ENCODE results near the gene CDH12.
"Not testable (repeated sequence)": the region's sequence is repeated elsewhere in the genome, so short reads cannot be mapped to it uniquely, and the experiment has no call there.

CDH12 gene

GRCh38 chr5:22348027-22348426, 505.1 kb downstream of the CDH12 start:
- Histone ChIP-seq H3K27ac (ENCODE audit: insufficient read depth, low read depth, low read length, poor library complexity, severe bottlenecking) (no peak overlapping the region), H3K4me3 (ENCODE audit: insufficient read depth, low read depth, low read length) (no peak overlapping the region)
- WGBS, 2 experiments = 95 to 98% methylated on average over 5 to 6 of the region's 6 CpGs

GRCh38 chr5:22344000-22344399, 509.1 kb downstream of the CDH12 start:
- Histone ChIP-seq H3K4me1 (ENCODE audit: control insufficient read depth, insufficient read depth, low read length) (no peaks in the 10 kb centered on the region), H3K27me3 (ENCODE audit: control insufficient read depth, insufficient read depth, low read length, poor library complexity, severe bottlenecking) (no peaks in the 10 kb centered on the region), H3K4me3 (ENCODE audit: insufficient read depth, low read depth, low read length) (no peak overlapping the region), H3K36me3 (ENCODE audit: control insufficient read depth, insufficient read depth, low read length) (no peaks in the 10 kb centered on the region), H3K9me3 (ENCODE audit: control insufficient read depth, low read length) (no peaks in the 10 kb centered on the region), H3K27ac (ENCODE audit: insufficient read depth, low read depth, low read length, poor library complexity, severe bottlenecking) (no peak overlapping the region)
- WGBS, 2 experiments = no CpG with 5 or more reads among the region's 2 CpGs

More at GRCh38 chr5:22348027-22348426, 505.1 kb downstream of the CDH12 start:
- H3K36me3 ChIP-seq (ENCODE audit: control insufficient read depth, insufficient read depth, low read length) = no peaks in the 10 kb centered on the region
- H3K27me3 ChIP-seq (ENCODE audit: control insufficient read depth, insufficient read depth, low read length, poor library complexity, severe bottlenecking) = no peaks in the 10 kb centered on the region
- no peaks in the 10 kb centered on the region for H3K9me3 ChIP-seq (ENCODE audit: control insufficient read depth, low read length)
- no peaks in the 10 kb centered on the region for H3K4me1 ChIP-seq (ENCODE audit: control insufficient read depth, insufficient read depth, low read length)

GRCh38 chr5:22341406-22341805, 511.7 kb downstream of the CDH12 start:
- 90 to 100% methylated on average over 2 of the region's 2 CpGs for WGBS, 2 experiments
- Histone ChIP-seq H3K4me3 (ENCODE audit: insufficient read depth, low read depth, low read length) (no peak overlapping the region), H3K27me3 (ENCODE audit: control insufficient read depth, insufficient read depth, low read length, poor library complexity, severe bottlenecking) (no peaks in the 10 kb centered on the region), H3K36me3 (ENCODE audit: control insufficient read depth, insufficient read depth, low read length) (no peaks in the 10 kb centered on the region), H3K9me3 (ENCODE audit: control insufficient read depth, low read length) (no peaks in the 10 kb centered on the region), H3K4me1 (ENCODE audit: control insufficient read depth, insufficient read depth, low read length) (no peaks in the 10 kb centered on the region), H3K27ac (ENCODE audit: insufficient read depth, low read depth, low read length, poor library complexity, severe bottlenecking) (no peak overlapping the region)

GRCh38 chr5:22332949-22333348, 520.2 kb downstream of the CDH12 start:
- H3K9me3 ChIP-seq (ENCODE audit: control insufficient read depth, low read length); H3K27ac ChIP-seq (ENCODE audit: insufficient read depth, low read depth, low read length, poor library complexity, severe bottlenecking); H3K4me3 ChIP-seq (ENCODE audit: insufficient read depth, low read depth, low read length); H3K27me3 ChIP-seq (ENCODE audit: control insufficient read depth, insufficient read depth, low read length, poor library complexity, severe bottlenecking); H3K4me1 ChIP-seq (ENCODE audit: control insufficient read depth, insufficient read depth, low read length); H3K36me3 ChIP-seq (ENCODE audit: control insufficient read depth, insufficient read depth, low read length): not testable (repeated sequence)
- 89 to 100% methylated on average over 3 of the region's 3 CpGs for WGBS, 2 experiments

GRCh38 chr5:22329683-22330082, 523.5 kb downstream of the CDH12 start:
- Histone ChIP-seq H3K27me3 (ENCODE audit: control insufficient read depth, insufficient read depth, low read length, poor library complexity, severe bottlenecking) (no peaks in the 10 kb centered on the region), H3K36me3 (ENCODE audit: control insufficient read depth, insufficient read depth, low read length) (no peaks in the 10 kb centered on the region), H3K4me3 (ENCODE audit: insufficient read depth, low read depth, low read length) (no peak overlapping the region), H3K27ac (ENCODE audit: insufficient read depth, low read depth, low read length, poor library complexity, severe bottlenecking) (no peak overlapping the region), H3K4me1 (ENCODE audit: control insufficient read depth, insufficient read depth, low read length) (no peaks in the 10 kb centered on the region), H3K9me3 (ENCODE audit: control insufficient read depth, low read length) (no peaks in the 10 kb centered on the region)
- WGBS, 2 experiments = 90 to 92% methylated on average over 1 of the region's 1 CpG

GRCh38 chr5:22319798-22320197, 533.3 kb downstream of the CDH12 start:
- Histone ChIP-seq H3K9me3 (ENCODE audit: control insufficient read depth, low read length) (no peaks in the 10 kb centered on the region), H3K27me3 (ENCODE audit: control insufficient read depth, insufficient read depth, low read length, poor library complexity, severe bottlenecking) (no peaks in the 10 kb centered on the region), H3K36me3 (ENCODE audit: control insufficient read depth, insufficient read depth, low read length) (no peaks in the 10 kb centered on the region), H3K27ac (ENCODE audit: insufficient read depth, low read depth, low read length, poor library complexity, severe bottlenecking) (no peak overlapping the region), H3K4me3 (ENCODE audit: insufficient read depth, low read depth, low read length) (no peak overlapping the region), H3K4me1 (ENCODE audit: control insufficient read depth, insufficient read depth, low read length) (no peaks in the 10 kb centered on the region)
- WGBS, 2 experiments = 50 to 57% methylated on average over 1 of the region's 1 CpG

GRCh38 chr5:22316294-22316693, 536.9 kb downstream of the CDH12 start:
- H3K4me1 ChIP-seq (ENCODE audit: control insufficient read depth, insufficient read depth, low read length) = no peaks in the 10 kb centered on the region
- no peaks in the 10 kb centered on the region for H3K36me3 ChIP-seq (ENCODE audit: control insufficient read depth, insufficient read depth, low read length)
- no peaks in the 10 kb centered on the region for H3K27me3 ChIP-seq (ENCODE audit: control insufficient read depth, insufficient read depth, low read length, poor library complexity, severe bottlenecking)
- H3K4me3 ChIP-seq (ENCODE audit: insufficient read depth, low read depth, low read length) = no peak overlapping the region
- H3K27ac ChIP-seq (ENCODE audit: insufficient read depth, low read depth, low read length, poor library complexity, severe bottlenecking) = no peak overlapping the region
- no peaks in the 10 kb centered on the region for H3K9me3 ChIP-seq (ENCODE audit: control insufficient read depth, low read length)

GRCh38 chr5:22315052-22315451, 538.1 kb downstream of the CDH12 start:
- not testable (repeated sequence) for H3K9me3 ChIP-seq (ENCODE audit: control insufficient read depth, low read length); H3K4me1 ChIP-seq (ENCODE audit: control insufficient read depth, insufficient read depth, low read length); H3K36me3 ChIP-seq (ENCODE audit: control insufficient read depth, insufficient read depth, low read length); H3K27me3 ChIP-seq (ENCODE audit: control insufficient read depth, insufficient read depth, low read length, poor library complexity, severe bottlenecking); H3K4me3 ChIP-seq (ENCODE audit: insufficient read depth, low read depth, low read length); H3K27ac ChIP-seq (ENCODE audit: insufficient read depth, low read depth, low read length, poor library complexity, severe bottlenecking)
- WGBS, 2 experiments = 95 to 96% methylated on average over 13 to 14 of the region's 15 CpGs

- Histone ChIP-seq H3K4me1 (ENCODE audit: control insufficient read depth, insufficient read depth, low read length) (no peaks in the 10 kb centered on the region), H3K9me3 (ENCODE audit: control insufficient read depth, low read length) (no peaks in the 10 kb centered on the region), H3K36me3 (ENCODE audit: control insufficient read depth, insufficient read depth, low read length) (no peaks in the 10 kb centered on the region), H3K4me3 (ENCODE audit: insufficient read depth, low read depth, low read length) (no peak overlapping the region), H3K27ac (ENCODE audit: insufficient read depth, low read depth, low read length, poor library complexity, severe bottlenecking) (no peak overlapping the region), H3K27me3 (ENCODE audit: control insufficient read depth, insufficient read depth, low read length, poor library complexity, severe bottlenecking) (no peaks in the 10 kb centered on the region)
- 94 to 95% methylated on average over 6 of the region's 6 CpGs for WGBS, 2 experiments
Measured at GRCh38 chr5:22314548-22314947, 538.6 kb downstream of the CDH12 start.

GRCh38 chr5:22306011-22306410, 547.1 kb downstream of the CDH12 start:
- Histone ChIP-seq H3K4me1 (ENCODE audit: control insufficient read depth, insufficient read depth, low read length) (no peaks in the 10 kb centered on the region), H3K9me3 (ENCODE audit: control insufficient read depth, low read length) (no peaks in the 10 kb centered on the region), H3K36me3 (ENCODE audit: control insufficient read depth, insufficient read depth, low read length) (no peaks in the 10 kb centered on the region), H3K4me3 (ENCODE audit: insufficient read depth, low read depth, low read length) (no peak overlapping the region), H3K27me3 (ENCODE audit: control insufficient read depth, insufficient read depth, low read length, poor library complexity, severe bottlenecking) (no peaks in the 10 kb centered on the region), H3K27ac (ENCODE audit: insufficient read depth, low read depth, low read length, poor library complexity, severe bottlenecking) (no peak overlapping the region)
- 93 to 94% methylated on average over 2 of the region's 2 CpGs for WGBS, 2 experiments

- H3K9me3 ChIP-seq (ENCODE audit: control insufficient read depth, low read length) = no peaks in the 10 kb centered on the region
- WGBS, 2 experiments = no CpG with 5 or more reads among the region's 1 CpG
- H3K4me1 ChIP-seq (ENCODE audit: control insufficient read depth, insufficient read depth, low read length) = no peaks in the 10 kb centered on the region
- H3K4me3 ChIP-seq (ENCODE audit: insufficient read depth, low read depth, low read length) = no peak overlapping the region
- no peak overlapping the region for H3K27ac ChIP-seq (ENCODE audit: insufficient read depth, low read depth, low read length, poor library complexity, severe bottlenecking)
- no peaks in the 10 kb centered on the region for H3K36me3 ChIP-seq (ENCODE audit: control insufficient read depth, insufficient read depth, low read length)
- no peaks in the 10 kb centered on the region for H3K27me3 ChIP-seq (ENCODE audit: control insufficient read depth, insufficient read depth, low read length, poor library complexity, severe bottlenecking)
Measured at GRCh38 chr5:22295832-22296231, 557.3 kb downstream of the CDH12 start.

Measured in ectodermal cell (in vitro differentiated cells).